Measurements from ENCODE around the gene PALM2AKAP2.

PALM2AKAP2 gene

GRCh38 chr9:109759589-109759988, 20.4 kb upstream of the PALM2AKAP2 start:
- H3K4me3 ChIP-seq (ENCODE audit: low read depth, low read length) = no peak overlapping the region
- no peak for TF ChIP-seq CTCF (conservative IDR thresholded peaks at IDR 0.05; ENCODE audit: low read depth, low read length)
- no peak for DNase-seq (ENCODE audit: low read depth)

GRCh38 chr9:109765278-109765677, 14.7 kb upstream of the PALM2AKAP2 start:
- H3K4me3 ChIP-seq (ENCODE audit: low read depth, low read length) = no peak overlapping the region
- DNase-seq (ENCODE audit: low read depth) = no peak
- no peak for TF ChIP-seq CTCF (conservative IDR thresholded peaks at IDR 0.05; ENCODE audit: low read depth, low read length)

GRCh38 chr9:109765830-109766229, 14.2 kb upstream of the PALM2AKAP2 start:
- DNase-seq (ENCODE audit: low read depth) = no peak
- TF ChIP-seq CTCF (conservative IDR thresholded peaks at IDR 0.05; ENCODE audit: low read depth, low read length) = no peak
- H3K4me3 ChIP-seq (ENCODE audit: low read depth, low read length) = no peak overlapping the region

- no peak overlapping the region for H3K4me3 ChIP-seq (ENCODE audit: low read depth, low read length)
- DNase-seq (ENCODE audit: low read depth) = peak; percentile 74
- no peak for TF ChIP-seq CTCF (conservative IDR thresholded peaks at IDR 0.05; ENCODE audit: low read depth, low read length)
These were observed 13.6 kb upstream of the PALM2AKAP2 start for GRCh38 chr9:109766351-109766750.

GRCh38 chr9:109767404-109767803, 12.6 kb upstream of the PALM2AKAP2 start:
- no peak overlapping the region for H3K4me3 ChIP-seq (ENCODE audit: low read depth, low read length)
- TF ChIP-seq CTCF (conservative IDR thresholded peaks at IDR 0.05; ENCODE audit: low read depth, low read length) = no peak

GRCh38 chr9:109767814-109768213, 12.2 kb upstream of the PALM2AKAP2 start:
- no peak overlapping the region for H3K4me3 ChIP-seq (ENCODE audit: low read depth, low read length)
- DNase-seq (ENCODE audit: low read depth) = no peak
- no peak for TF ChIP-seq CTCF (conservative IDR thresholded peaks at IDR 0.05; ENCODE audit: low read depth, low read length)

More at GRCh38 chr9:109767404-109767803, 12.6 kb upstream of the PALM2AKAP2 start:
- no peak for DNase-seq (ENCODE audit: low read depth)

- no peak for DNase-seq (ENCODE audit: low read depth)
- TF ChIP-seq CTCF (conservative IDR thresholded peaks at IDR 0.05; ENCODE audit: low read depth, low read length) = no peak
- no peak overlapping the region for H3K4me3 ChIP-seq (ENCODE audit: low read depth, low read length)
These were observed 10.7 kb upstream of the PALM2AKAP2 start for GRCh38 chr9:109769250-109769649.

All from choroid plexus epithelial cell (primary cell).